ENCODE measurements around the gene PDGFD. TPM values are rescaled to one million over a fixed set of nuclear protein-coding genes. Genes with fewer than 3 reads are reported as not detected.

The PDGFD gene
- total RNA-seq, 1 experiment from 2014 or later = 2.6 TPM

- TF ChIP-seq KAT7 (CRISPR knock-in tag; IDR thresholded peaks at IDR 0.05; ENCODE audit: borderline replicate concordance) (no peak), GRHL2 (CRISPR knock-in tag; IDR thresholded peaks at IDR 0.05; ENCODE audit: insufficient replicate concordance, severe bottlenecking) (no peak), USF1 (CRISPR knock-in tag; IDR thresholded peaks at IDR 0.05) (no peak), NFYB (CRISPR knock-in tag; conservative IDR thresholded peaks at IDR 0.05; ENCODE audit: low read depth) (no peak), ZNF263 (CRISPR knock-in tag; IDR thresholded peaks at IDR 0.05; ENCODE audit: low read depth) (no peak), CREB1 (CRISPR knock-in tag; IDR thresholded peaks at IDR 0.05) (no peak), HMGA2 (CRISPR knock-in tag; IDR thresholded peaks at IDR 0.05) (no peak)
- DNase-seq (ENCODE audit: low spot score) = no peak
- ATAC-seq = no peak
- Mint-ChIP-seq H3K4me3 (no peak overlapping the region), H3K27ac (no peak overlapping the region), H3K36me3 (no peaks in the 10 kb centered on the region), H3K27me3 (ENCODE audit: low read depth) (no peaks in the 10 kb centered on the region), H3K9me3 (no peaks in the 10 kb centered on the region), H3K4me1 (no peaks in the 10 kb centered on the region)
- ChIA-PET CTCF (no interaction called here), POLR2A (no interaction called here)
Measured at GRCh38 chr11:104024572-104024971, 139.4 kb downstream of the PDGFD start.

DNA sequence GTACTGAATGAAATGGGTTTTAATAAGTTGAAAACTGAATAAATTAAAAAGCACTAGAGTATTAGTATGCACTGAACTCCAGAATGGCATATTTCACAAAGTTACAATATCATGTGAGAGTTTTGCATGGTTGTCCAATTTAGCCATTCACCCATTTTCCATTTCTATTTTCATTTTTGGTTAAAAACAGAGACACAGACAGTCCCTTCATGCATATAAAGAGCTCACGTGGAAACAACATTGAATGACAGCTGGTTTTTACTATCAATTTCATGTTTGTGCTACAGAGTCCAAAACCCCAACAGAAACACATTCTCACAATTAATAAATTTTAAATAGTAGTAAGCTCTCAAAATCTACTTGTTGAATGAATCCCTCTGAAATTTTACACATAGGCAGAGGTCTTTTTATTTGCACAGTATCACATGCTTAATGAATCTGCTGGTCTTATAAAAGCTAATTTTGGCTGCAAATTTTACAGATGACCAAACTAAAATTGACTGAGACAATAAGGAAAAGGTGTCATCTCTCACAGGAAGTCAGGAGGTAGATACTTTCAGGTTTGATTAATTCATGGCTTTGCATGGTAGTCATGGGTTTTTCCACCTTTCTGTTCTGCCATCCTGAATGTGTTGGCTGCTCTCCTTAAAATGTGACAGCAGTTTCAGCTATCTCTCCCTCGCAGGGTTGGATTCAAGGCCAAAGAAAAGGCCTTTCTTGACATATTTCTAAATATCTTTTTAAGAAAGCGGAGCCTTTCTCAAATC is 148.1 kb downstream of the PDGFD start:
- Mint-ChIP-seq H3K9me3 (no peaks in the 10 kb centered on the region), H3K27me3 (ENCODE audit: low read depth) (no peaks in the 10 kb centered on the region), H3K4me3 (no peak overlapping the region), H3K36me3 (no peaks in the 10 kb centered on the region), H3K27ac (no peak overlapping the region), H3K4me1 (no peaks in the 10 kb centered on the region)
- CTCF ChIA-PET = no interaction called here
- POLR2A ChIA-PET = no interaction called here
- TF ChIP-seq ARID4B (CRISPR knock-in tag; IDR thresholded peaks at IDR 0.05; ENCODE audit: borderline replicate concordance) = no peak
- TF ChIP-seq, protein P1, sequence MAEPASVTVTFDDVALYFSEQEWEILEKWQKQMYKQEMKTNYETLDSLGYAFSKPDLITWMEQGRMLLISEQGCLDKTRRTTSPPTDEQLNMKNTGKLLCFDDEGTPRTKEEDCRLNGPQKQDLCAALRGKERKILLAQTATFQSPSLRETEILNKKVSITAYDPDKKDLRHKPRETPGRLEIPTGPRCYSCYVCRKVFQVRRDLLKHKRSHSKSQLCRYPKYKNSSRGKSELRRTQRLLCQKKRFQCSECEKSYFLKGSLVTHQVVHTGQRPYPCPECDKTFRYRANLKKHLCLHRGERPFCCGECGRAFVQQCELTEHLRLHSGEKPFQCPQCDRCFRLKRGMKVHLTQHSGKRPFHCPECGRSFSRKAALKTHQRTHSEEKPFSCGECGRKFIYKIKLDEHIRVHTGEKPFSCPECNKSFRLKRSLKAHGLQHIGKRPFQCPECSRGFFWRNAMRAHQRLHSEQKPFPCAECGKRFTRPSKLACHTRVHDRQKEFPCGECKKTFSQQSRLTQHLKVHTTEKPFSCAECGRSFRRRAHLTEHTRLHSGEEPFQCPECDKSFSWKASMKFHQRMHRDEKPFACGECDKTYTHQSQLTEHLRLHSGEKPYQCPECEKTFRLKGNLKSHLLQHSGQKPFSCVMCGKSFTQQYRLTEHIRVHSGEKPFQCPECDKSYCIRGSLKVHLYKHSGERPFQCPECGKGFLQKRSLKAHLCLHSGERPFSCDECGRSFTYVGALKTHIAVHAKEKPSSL (CRISPR knock-in tag; conservative IDR thresholded peaks at IDR 0.05) = no peak
- no peak for TF ChIP-seq CTCF (IDR thresholded peaks at IDR 0.05)
- TF ChIP-seq NFYB (CRISPR knock-in tag; conservative IDR thresholded peaks at IDR 0.05; ENCODE audit: low read depth) = no peak
- TF ChIP-seq ZNF671 (CRISPR knock-in tag; IDR thresholded peaks at IDR 0.05) = no peak
- no peak for TF ChIP-seq TP53 (CRISPR knock-in tag; IDR thresholded peaks at IDR 0.05)
- no peak for TF ChIP-seq SMAD3 (CRISPR knock-in tag; IDR thresholded peaks at IDR 0.05; ENCODE audit: borderline replicate concordance)
- no peak for TF ChIP-seq ZNF396 (CRISPR knock-in tag; IDR thresholded peaks at IDR 0.05; ENCODE audit: borderline replicate concordance)
- TF ChIP-seq FOXJ3 (CRISPR knock-in tag; IDR thresholded peaks at IDR 0.05; ENCODE audit: borderline replicate concordance) = no peak
- no peak for TF ChIP-seq EMX1 (CRISPR knock-in tag; IDR thresholded peaks at IDR 0.05)
- TF ChIP-seq KAT7 (CRISPR knock-in tag; IDR thresholded peaks at IDR 0.05; ENCODE audit: borderline replicate concordance) = no peak
- ATAC-seq (no peak), DNase-seq (ENCODE audit: low spot score) (no peak)

Measured in WTC11 (cell line).